PC-3 (cell line): ENCODE results near the gene GOPC. TPM values are rescaled to one million over a fixed set of nuclear protein-coding genes. Genes with fewer than 3 reads are reported as not detected.

Experiments
- ATAC-seq: fragments of 200-7000 bp; cut with Tn5 transposase; 2 replicates; pipeline ENCODE4 v1.9.1; 2020; ENCODE audit warnings: mild to moderate bottlenecking, moderate library complexity
- BruUV-seq: library from RNA; stranded (reverse); fragments of 400-500 nt; replicated peaks from 2 replicates; lab custom pipeline; 2021; lab: Mats Ljungman, UMichigan
- CTCF ChIA-PET: fragments of 300-600 bp; sonication (Branson Sonifier 250); formaldehyde crosslinking; loops from one replicate; lab custom pipeline; 2022; ENCODE audit warnings: antibody characterized with exemption; lab: Charles Lee
- POLR2A ChIA-PET: fragments of 300-600 bp; sonication (Branson Sonifier 250); formaldehyde crosslinking; loops from one replicate; lab custom pipeline; 2022; ENCODE audit warnings: antibody characterized with exemption; ENCODE audit not compliant: unreplicated experiment; lab: Charles Lee
- DNase-seq: peaks from one replicate; pipeline ENCODE4 v3.0.0-alpha.2; 2015
- H2AFZ ChIP-seq: fragments of 300-600 bp; sonication (generic); 2 replicates; pipeline ENCODE4 v1.6.0; 2016; ENCODE audit warnings: antibody characterized with exemption, low read length
- H3F3A ChIP-seq: fragments of 300-600 bp; sonication (generic); one replicate; pipeline ENCODE4 v1.6.0; 2017; ENCODE audit warnings: antibody characterized with exemption, low read length, control low read depth, mild to moderate bottlenecking; ENCODE audit not compliant: unreplicated experiment
- H3K27ac ChIP-seq: fragments of 300-600 bp; sonication (generic); 2 replicates; pipeline ENCODE4 v1.5.1; 2016; ENCODE audit warnings: mild to moderate bottlenecking, low read length
- H3K27me3 ChIP-seq: fragments of 300-600 bp; sonication (generic); 2 replicates; pipeline ENCODE4 v1.6.1; 2016; ENCODE audit warnings: low read length, mixed read lengths
- H3K36me3 ChIP-seq: fragments of 300-600 bp; sonication (generic); 2 replicates; pipeline ENCODE4 v1.6.1; 2016; ENCODE audit warnings: low read depth, mixed run types, low read length, mixed read lengths
- H3K4me1 ChIP-seq: fragments of 300-600 bp; sonication (generic); 2 replicates; pipeline ENCODE4 v1.5.1; 2016; ENCODE audit warnings: low read length; ENCODE audit not compliant: insufficient read depth
- H3K4me2 ChIP-seq: fragments of 300-600 bp; sonication (generic); 2 replicates; pipeline ENCODE4 v1.6.0; 2016; ENCODE audit warnings: low read length
- H3K4me3 ChIP-seq: fragments of 300-600 bp; sonication (generic); 2 replicates; pipeline ENCODE4 v1.5.1; 2016; ENCODE audit warnings: mild to moderate bottlenecking, low read length, mixed read lengths
- H3K79me2 ChIP-seq: fragments of 300-600 bp; sonication (generic); 2 replicates; pipeline ENCODE4 v1.6.1; 2017; ENCODE audit warnings: low read length, mixed read lengths
- H3K9ac ChIP-seq: fragments of 300-600 bp; sonication (generic); 2 replicates; pipeline ENCODE4 v1.6.0; 2016; ENCODE audit warnings: mild to moderate bottlenecking, low read length
- H3K9me2 ChIP-seq: fragments of 300-600 bp; sonication (generic); replicated peaks from 2 replicates; pipeline ENCODE4 v1.6.1; 2016; ENCODE audit warnings: mixed run types, low read length, mixed read lengths
- H3K9me3 ChIP-seq: fragments of 300-600 bp; sonication (generic); 2 replicates; pipeline ENCODE4 v1.6.1; 2016; ENCODE audit warnings: low read length, mixed read lengths
- H4K20me1 ChIP-seq: fragments of 300-600 bp; sonication (generic); 2 replicates; pipeline ENCODE4 v1.6.1; 2016; ENCODE audit warnings: low read length, mixed read lengths
- EZH2 ChIP-seq: fragments of 300-600 bp; sonication (generic); IDR thresholded peaks from one replicate; pipeline ENCODE4 v1.6.1; 2017; ENCODE audit warnings: antibody characterized with exemption, mild to moderate bottlenecking, low read length; ENCODE audit not compliant: unreplicated experiment
- EZH2phosphoT487 ChIP-seq: fragments of 300-600 bp; sonication (generic); IDR thresholded peaks from 2 replicates; pipeline ENCODE4 v1.6.1; 2018; ENCODE audit warnings: mild to moderate bottlenecking, antibody characterized with exemption, low read length, borderline replicate concordance
- intact Hi-C: fragments of 100-400 bp; cut with micrococcal nuclease; formaldehyde crosslinking; loops from 2 replicates; pipeline ENCODE4 v1.9.0; 2023
- total RNA-seq: library from RNA; depleted of rRNA; stranded (reverse); fragments of >200 nt; gene quantifications from 2 replicates; pipeline ENCODE4 v1.2.3, GENCODE V29; 2014
- TF ChIP-seq, protein P1 (sequence below): fragments of 300-600 bp; sonication (generic); conservative IDR thresholded peaks from 2 replicates; pipeline ENCODE4 v1.5.1; 2017; ENCODE audit warnings: antibody characterized with exemption, low read depth, mild to moderate bottlenecking, low read length

The GOPC gene
- total RNA-seq, 1 experiment from 2014 or later = 15.8 TPM

DNA sequence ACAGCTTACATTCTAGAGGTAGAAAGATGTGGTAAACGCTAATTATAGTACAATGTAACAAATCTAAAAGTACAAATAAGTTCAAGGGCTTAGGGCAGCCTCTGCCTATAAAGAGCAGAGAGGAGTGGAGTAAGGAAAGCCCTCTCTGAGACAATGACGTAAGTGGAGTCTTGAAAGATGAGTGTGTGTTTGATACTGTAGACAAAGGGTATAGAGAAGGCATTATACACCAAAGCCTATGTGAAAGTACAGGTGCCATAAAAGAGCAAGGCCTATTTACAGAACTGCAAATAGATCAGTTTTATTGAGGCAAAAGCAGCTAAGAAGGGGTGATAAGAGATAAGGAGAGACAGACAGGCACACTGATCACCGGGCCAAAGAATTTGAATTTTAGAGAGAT, 10.9 kb downstream of the GOPC start:
- Histone ChIP-seq H4K20me1 (no peaks in the 10 kb centered on the region), H3K9me2 (no peaks in the 10 kb centered on the region), H3K36me3 (peaks cover 7% of the 10 kb centered on the region), H3K9ac (no peak overlapping the region), H3K79me2 (peaks cover 66% of the 10 kb centered on the region), H2AFZ (no peak overlapping the region), H3F3A (no peaks in the 10 kb centered on the region), H3K4me2 (no peak overlapping the region), H3K27me3 (no peaks in the 10 kb centered on the region), H3K9me3 (no peaks in the 10 kb centered on the region), H3K4me1 (no peaks in the 10 kb centered on the region), H3K27ac (no peak overlapping the region), H3K4me3 (no peak overlapping the region)
- DNase-seq = no peak
- TF ChIP-seq, protein P1, sequence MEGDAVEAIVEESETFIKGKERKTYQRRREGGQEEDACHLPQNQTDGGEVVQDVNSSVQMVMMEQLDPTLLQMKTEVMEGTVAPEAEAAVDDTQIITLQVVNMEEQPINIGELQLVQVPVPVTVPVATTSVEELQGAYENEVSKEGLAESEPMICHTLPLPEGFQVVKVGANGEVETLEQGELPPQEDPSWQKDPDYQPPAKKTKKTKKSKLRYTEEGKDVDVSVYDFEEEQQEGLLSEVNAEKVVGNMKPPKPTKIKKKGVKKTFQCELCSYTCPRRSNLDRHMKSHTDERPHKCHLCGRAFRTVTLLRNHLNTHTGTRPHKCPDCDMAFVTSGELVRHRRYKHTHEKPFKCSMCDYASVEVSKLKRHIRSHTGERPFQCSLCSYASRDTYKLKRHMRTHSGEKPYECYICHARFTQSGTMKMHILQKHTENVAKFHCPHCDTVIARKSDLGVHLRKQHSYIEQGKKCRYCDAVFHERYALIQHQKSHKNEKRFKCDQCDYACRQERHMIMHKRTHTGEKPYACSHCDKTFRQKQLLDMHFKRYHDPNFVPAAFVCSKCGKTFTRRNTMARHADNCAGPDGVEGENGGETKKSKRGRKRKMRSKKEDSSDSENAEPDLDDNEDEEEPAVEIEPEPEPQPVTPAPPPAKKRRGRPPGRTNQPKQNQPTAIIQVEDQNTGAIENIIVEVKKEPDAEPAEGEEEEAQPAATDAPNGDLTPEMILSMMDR = no peak
- TF ChIP-seq EZH2 = no peak
- TF ChIP-seq EZH2phosphoT487 = no peak
- intact Hi-C loops = no loop called here
- POLR2A ChIA-PET = no interaction called here
- ATAC-seq = no peak
- CTCF ChIA-PET = no interaction called here
- no TSS peak for BruUV-seq

DNA sequence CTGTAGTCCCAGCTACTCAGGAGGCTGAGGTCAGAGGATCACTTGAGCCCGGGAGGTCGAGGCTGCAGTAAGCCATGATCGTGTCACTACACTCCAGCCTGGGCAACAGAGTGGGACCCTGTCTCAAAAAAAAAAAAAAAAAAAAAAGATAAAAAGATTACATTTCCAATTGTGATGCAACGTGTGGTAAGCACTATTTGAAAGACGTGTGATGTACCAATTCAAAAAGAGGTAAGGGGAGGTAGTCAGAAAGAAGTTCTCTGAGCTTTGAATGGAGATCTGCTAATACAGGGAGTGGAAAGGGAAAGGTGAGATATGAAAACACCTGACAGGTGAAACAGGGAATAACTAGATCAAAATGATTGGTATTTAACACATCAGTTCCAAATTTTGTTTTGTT, 11.9 kb downstream of the GOPC start:
- Histone ChIP-seq H3K36me3 (peaks cover 7% of the 10 kb centered on the region), H4K20me1 (no peaks in the 10 kb centered on the region), H3F3A (no peaks in the 10 kb centered on the region), H3K4me3 (no peak overlapping the region), H2AFZ (no peak overlapping the region), H3K4me2 (no peak overlapping the region), H3K79me2 (peaks cover 64% of the 10 kb centered on the region), H3K4me1 (no peaks in the 10 kb centered on the region), H3K9me2 (no peaks in the 10 kb centered on the region), H3K27ac (no peak overlapping the region), H3K9me3 (no peaks in the 10 kb centered on the region), H3K27me3 (no peaks in the 10 kb centered on the region), H3K9ac (no peak overlapping the region)
- DNase-seq = no peak
- ChIA-PET CTCF (no interaction called here), POLR2A (no interaction called here)
- no peak for TF ChIP-seq EZH2phosphoT487
- no peak for TF ChIP-seq EZH2
- TF ChIP-seq, protein P1 = no peak
- intact Hi-C loops = no loop called here
- BruUV-seq = no TSS peak
- ATAC-seq = no peak

DNA sequence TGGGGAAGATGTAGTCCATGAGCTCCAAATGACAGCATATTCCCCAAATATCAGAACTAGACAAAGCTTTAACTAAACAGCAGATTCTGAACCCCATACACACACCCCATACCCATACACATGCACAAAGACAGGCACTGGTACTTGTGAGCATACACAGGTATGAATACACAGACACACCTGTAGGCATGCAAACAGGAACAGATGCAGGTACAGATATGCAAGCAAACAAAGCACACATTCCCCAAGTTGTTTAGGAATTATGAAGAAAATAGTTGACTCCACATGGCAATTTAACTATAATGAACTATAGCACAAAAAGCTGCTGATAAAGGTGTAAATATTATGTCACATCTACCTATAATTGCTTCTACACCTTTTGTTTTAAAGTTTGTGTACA, 16.7 kb downstream of the GOPC start:
- no peak overlapping the region for H3K27ac ChIP-seq
- DNase-seq = no peak
- no peak overlapping the region for H3K4me2 ChIP-seq
- no peaks in the 10 kb centered on the region for H4K20me1 ChIP-seq
- no TSS peak for BruUV-seq
- no peak for ATAC-seq
- POLR2A ChIA-PET = no interaction called here
- H3K4me3 ChIP-seq = no peak overlapping the region
- TF ChIP-seq EZH2phosphoT487 (no peak), EZH2 (no peak)
- TF ChIP-seq, protein P1 = no peak
- no peaks in the 10 kb centered on the region for H3K27me3 ChIP-seq
- CTCF ChIA-PET = no interaction called here
- H3K79me2 ChIP-seq = peaks cover 61% of the 10 kb centered on the region
- H3K9ac ChIP-seq = no peak overlapping the region
- peaks cover 7% of the 10 kb centered on the region for H3K36me3 ChIP-seq
- H2AFZ ChIP-seq = no peak overlapping the region
- intact Hi-C loops = no loop called here
- H3K9me2 ChIP-seq = no peaks in the 10 kb centered on the region
- H3K4me1 ChIP-seq = no peaks in the 10 kb centered on the region
- H3F3A ChIP-seq = no peaks in the 10 kb centered on the region
- no peaks in the 10 kb centered on the region for H3K9me3 ChIP-seq
